Measurements from ENCODE around the gene ELOVL1. TPM values are rescaled to one million over a fixed set of nuclear protein-coding genes. Genes with fewer than 3 reads are reported as not detected.

The ELOVL1 gene
- polyA plus RNA-seq, 1 donor (not counting 4 experiments of a cell fraction or from before 2014, with no cell fraction given): 283 TPM

GRCh38 chr1:43381612-43382011 is 13.8 kb upstream of the ELOVL1 start:
- H3K79me2 ChIP-seq (ENCODE audit: control insufficient read depth, insufficient read depth, low read length): no peaks in the 10 kb centered on the region
- no peak for TF ChIP-seq EZH2 (IDR thresholded peaks at IDR 0.05; ENCODE audit: low read length)
- TF ChIP-seq, protein P1, sequence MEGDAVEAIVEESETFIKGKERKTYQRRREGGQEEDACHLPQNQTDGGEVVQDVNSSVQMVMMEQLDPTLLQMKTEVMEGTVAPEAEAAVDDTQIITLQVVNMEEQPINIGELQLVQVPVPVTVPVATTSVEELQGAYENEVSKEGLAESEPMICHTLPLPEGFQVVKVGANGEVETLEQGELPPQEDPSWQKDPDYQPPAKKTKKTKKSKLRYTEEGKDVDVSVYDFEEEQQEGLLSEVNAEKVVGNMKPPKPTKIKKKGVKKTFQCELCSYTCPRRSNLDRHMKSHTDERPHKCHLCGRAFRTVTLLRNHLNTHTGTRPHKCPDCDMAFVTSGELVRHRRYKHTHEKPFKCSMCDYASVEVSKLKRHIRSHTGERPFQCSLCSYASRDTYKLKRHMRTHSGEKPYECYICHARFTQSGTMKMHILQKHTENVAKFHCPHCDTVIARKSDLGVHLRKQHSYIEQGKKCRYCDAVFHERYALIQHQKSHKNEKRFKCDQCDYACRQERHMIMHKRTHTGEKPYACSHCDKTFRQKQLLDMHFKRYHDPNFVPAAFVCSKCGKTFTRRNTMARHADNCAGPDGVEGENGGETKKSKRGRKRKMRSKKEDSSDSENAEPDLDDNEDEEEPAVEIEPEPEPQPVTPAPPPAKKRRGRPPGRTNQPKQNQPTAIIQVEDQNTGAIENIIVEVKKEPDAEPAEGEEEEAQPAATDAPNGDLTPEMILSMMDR (optimal IDR thresholded peaks at IDR 0.05 in 1 of 3, IDR thresholded peaks at IDR 0.05 in 1 of 3, conservative IDR thresholded peaks at IDR 0.05 in 1 of 3; ENCODE audit: extremely low read depth in 1 of 3, insufficient read depth in 2 of 3, low read length in 3 of 3): no peak
- H3K4me2 ChIP-seq (ENCODE audit: control insufficient read depth, extremely low read depth, insufficient read depth, low read depth, low read length): no peak overlapping the region
- FAIRE-seq (no peak), DNase-seq (ENCODE audit: low read depth, low spot score) (no peak)
- H3K9me3 ChIP-seq (ENCODE audit: control insufficient read depth, low read depth, low read length): no peaks in the 10 kb centered on the region
- H3K9ac ChIP-seq (ENCODE audit: control insufficient read depth, extremely low read depth, insufficient read depth, low read length): no peak overlapping the region
- no peak overlapping the region for H3K27ac ChIP-seq (ENCODE audit: control insufficient read depth, insufficient read depth, low read length)
- H3K36me3 ChIP-seq (ENCODE audit: control insufficient read depth in 2 of 2, extremely low read depth in 1 of 2, insufficient read depth in 2 of 2, low read length in 2 of 2): peaks cover 38 to 40% of the 10 kb centered on the region in 2 experiments
- H4K20me1 ChIP-seq (ENCODE audit: control insufficient read depth, extremely low read depth, insufficient read depth, low read length): no peaks in the 10 kb centered on the region
- no peak overlapping the region for H2AFZ ChIP-seq (ENCODE audit: control insufficient read depth, low read length)
- no peak overlapping the region for H3K4me3 ChIP-seq (ENCODE audit: control insufficient read depth in 2 of 3, extremely low read depth in 1 of 3, insufficient read depth in 2 of 3, low read depth in 1 of 3, low read length in 3 of 3)
- dilution Hi-C loops (cut with MboI; ENCODE audit: extremely low pct_ligation_motif_present, low sequenced_read_pairs): no loop called here
- no peaks in the 10 kb centered on the region for H3K9me1 ChIP-seq (ENCODE audit: control insufficient read depth, extremely low read depth, insufficient read depth, low read length)
- no peaks in the 10 kb centered on the region for H3K27me3 ChIP-seq (ENCODE audit: control insufficient read depth, extremely low read depth, insufficient read depth, low read length)
- peaks cover 6% of the 10 kb centered on the region for H3K4me1 ChIP-seq (ENCODE audit: control insufficient read depth, extremely low read depth, insufficient read depth, low read length)

- Histone ChIP-seq H3K4me1 (ENCODE audit: control insufficient read depth, extremely low read depth, insufficient read depth, low read length) (peaks cover 7% of the 10 kb centered on the region), H3K27me3 (ENCODE audit: control insufficient read depth, extremely low read depth, insufficient read depth, low read length) (no peaks in the 10 kb centered on the region), H3K4me2 (ENCODE audit: control insufficient read depth, extremely low read depth, insufficient read depth, low read depth, low read length) (no peak overlapping the region), H3K9ac (ENCODE audit: control insufficient read depth, extremely low read depth, insufficient read depth, low read length) (no peak overlapping the region), H2AFZ (ENCODE audit: control insufficient read depth, low read length) (no peak overlapping the region), H3K79me2 (ENCODE audit: control insufficient read depth, insufficient read depth, low read length) (no peaks in the 10 kb centered on the region), H4K20me1 (ENCODE audit: control insufficient read depth, extremely low read depth, insufficient read depth, low read length) (no peaks in the 10 kb centered on the region), H3K9me1 (ENCODE audit: control insufficient read depth, extremely low read depth, insufficient read depth, low read length) (no peaks in the 10 kb centered on the region), H3K36me3 (ENCODE audit: control insufficient read depth in 2 of 2, extremely low read depth in 1 of 2, insufficient read depth in 2 of 2, low read length in 2 of 2) (peaks cover 22 to 24% of the 10 kb centered on the region in 2 experiments), H3K4me3 (ENCODE audit: control insufficient read depth in 2 of 3, extremely low read depth in 1 of 3, insufficient read depth in 2 of 3, low read depth in 1 of 3, low read length in 3 of 3) (no peak overlapping the region), H3K27ac (ENCODE audit: control insufficient read depth, insufficient read depth, low read length) (no peak overlapping the region), H3K9me3 (ENCODE audit: control insufficient read depth, low read depth, low read length) (no peaks in the 10 kb centered on the region)
- no peak for FAIRE-seq
- DNase-seq (ENCODE audit: low read depth, low spot score): no peak
- no peak for TF ChIP-seq EZH2 (IDR thresholded peaks at IDR 0.05; ENCODE audit: low read length)
- TF ChIP-seq, protein P1 (optimal IDR thresholded peaks at IDR 0.05 in 1 of 3, IDR thresholded peaks at IDR 0.05 in 1 of 3, conservative IDR thresholded peaks at IDR 0.05 in 1 of 3; ENCODE audit: extremely low read depth in 1 of 3, insufficient read depth in 2 of 3, low read length in 3 of 3): no peak
- dilution Hi-C loops (cut with MboI; ENCODE audit: extremely low pct_ligation_motif_present, low sequenced_read_pairs): no loop called here
Observed at GRCh38 chr1:43379476-43379875, 11.7 kb upstream of the ELOVL1 start.

Data from keratinocyte (primary cell).